ENCODE measurements around the gene MYO16.

Gene MYO16

GRCh38 chr13:109110159-109110558 lies 480.7 kb downstream of the MYO16 start:
- Histone ChIP-seq H3K4me2 (no peak overlapping the region), H3K9me3 (replicated peaks in 1 of 11) (no peaks in the 10 kb centered on the region), H3K9ac (no peak overlapping the region), H3K4me3 (no peak overlapping the region), H3K27ac (no peak overlapping the region), H3K36me3 (no peaks in the 10 kb centered on the region), H4K20me1 (no peaks in the 10 kb centered on the region), H3K27me3 (no peaks in the 10 kb centered on the region), H3K4me1 (peaks cover 6 to 12% (median 9%) of the 10 kb centered on the region in 10 experiments; a peak in 16 of 20 replicates)
- no peak for TF ChIP-seq Cebpa-rat (IDR thresholded peaks at IDR 0.05)

- Histone ChIP-seq H3K36me3 (no peaks in the 10 kb centered on the region), H3K4me1 (peaks cover 6 to 12% (median 9%) of the 10 kb centered on the region in 10 experiments; a peak in 16 of 20 replicates), H3K4me3 (no peak overlapping the region), H3K4me2 (no peak overlapping the region), H3K27me3 (no peaks in the 10 kb centered on the region), H3K9ac (no peak overlapping the region), H3K27ac (no peak overlapping the region), H3K9me3 (replicated peaks in 1 of 11) (no peaks in the 10 kb centered on the region), H4K20me1 (no peaks in the 10 kb centered on the region)
- TF ChIP-seq Cebpa-rat (IDR thresholded peaks at IDR 0.05), result no peak
These were observed 481.7 kb downstream of the MYO16 start for GRCh38 chr13:109111141-109111540.

GRCh38 chr13:109113427-109113826 lies 484.0 kb downstream of the MYO16 start:
- Histone ChIP-seq H3K36me3 (no peaks in the 10 kb centered on the region), H3K9me3 (replicated peaks in 1 of 11) (no peaks in the 10 kb centered on the region; a peak in 1 of 22 replicates), H3K27ac (no peak overlapping the region; a peak in 2 of 22 replicates), H3K4me3 (no peak overlapping the region), H3K9ac (no peak overlapping the region), H4K20me1 (no peaks in the 10 kb centered on the region), H3K4me2 (peak overlapping the region; percentile 22 to 59 (median 42); a peak in 19 of 22 replicates), H3K4me1 (peaks cover 6 to 12% (median 9%) of the 10 kb centered on the region in 10 experiments; a peak in 16 of 20 replicates), H3K27me3 (no peaks in the 10 kb centered on the region)
- no peak for TF ChIP-seq Cebpa-rat (IDR thresholded peaks at IDR 0.05)

- Histone ChIP-seq H3K27ac (no peak overlapping the region), H3K4me3 (no peak overlapping the region), H3K4me2 (peak overlapping the region in 1 of 11 experiments; percentile 59; a peak in 1 of 22 replicates), H3K4me1 (peaks cover 6 to 12% (median 9%) of the 10 kb centered on the region in 10 experiments; a peak in 16 of 20 replicates), H4K20me1 (no peaks in the 10 kb centered on the region), H3K27me3 (no peaks in the 10 kb centered on the region), H3K9me3 (replicated peaks in 1 of 11) (no peaks in the 10 kb centered on the region; a peak in 1 of 22 replicates), H3K9ac (no peak overlapping the region), H3K36me3 (no peaks in the 10 kb centered on the region)
- TF ChIP-seq Cebpa-rat (IDR thresholded peaks at IDR 0.05), result no peak
These were observed 484.8 kb downstream of the MYO16 start for GRCh38 chr13:109114162-109114561.

- H4K20me1 ChIP-seq, result no peaks in the 10 kb centered on the region
- H3K4me2 ChIP-seq, result no peak overlapping the region
- no peak overlapping the region for H3K4me3 ChIP-seq
- no peaks in the 10 kb centered on the region; a peak in 1 of 22 replicates for H3K9me3 ChIP-seq (replicated peaks in 1 of 11)
- H3K4me1 ChIP-seq, result peaks cover 6 to 12% (median 9%) of the 10 kb centered on the region in 10 experiments; a peak in 16 of 20 replicates
- no peak overlapping the region for H3K9ac ChIP-seq
- TF ChIP-seq Cebpa-rat (IDR thresholded peaks at IDR 0.05), result no peak
- no peak overlapping the region for H3K27ac ChIP-seq
- no peaks in the 10 kb centered on the region for H3K27me3 ChIP-seq
- no peaks in the 10 kb centered on the region for H3K36me3 ChIP-seq
These were observed 485.6 kb downstream of the MYO16 start for GRCh38 chr13:109114991-109115390.

- Histone ChIP-seq H3K4me2 (no peak overlapping the region), H3K9ac (no peak overlapping the region), H3K36me3 (no peaks in the 10 kb centered on the region), H4K20me1 (no peaks in the 10 kb centered on the region), H3K9me3 (replicated peaks in 1 of 11) (no peaks in the 10 kb centered on the region; a peak in 1 of 22 replicates), H3K27ac (no peak overlapping the region), H3K4me1 (peaks cover 2 to 4% (median 3%) of the 10 kb centered on the region in 10 experiments; a peak in 16 of 20 replicates), H3K27me3 (no peaks in the 10 kb centered on the region), H3K4me3 (no peak overlapping the region)
- no peak for TF ChIP-seq Cebpa-rat (IDR thresholded peaks at IDR 0.05)
These were observed 489.1 kb downstream of the MYO16 start for GRCh38 chr13:109118521-109118920.

DNA sequence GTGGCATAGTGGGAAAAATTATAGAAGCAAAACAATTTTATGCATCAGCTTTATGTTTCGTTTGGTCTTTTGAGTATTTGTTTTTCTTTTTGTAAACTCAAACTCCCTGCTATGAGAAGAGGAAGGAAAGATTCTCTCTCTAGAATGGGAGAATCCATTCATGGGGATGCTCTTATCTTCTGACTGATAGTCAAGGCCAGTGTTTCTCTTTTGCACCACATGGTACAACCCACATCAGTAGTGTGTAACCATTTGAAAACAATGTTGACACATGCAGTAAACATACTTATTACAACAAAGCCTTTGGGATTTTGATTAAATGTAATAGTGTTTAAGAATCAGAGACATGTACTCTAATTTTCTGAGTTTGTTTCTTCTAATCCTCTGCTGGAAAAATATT lies 490.5 kb downstream of the MYO16 start:
- H3K4me2 ChIP-seq, result no peak overlapping the region
- H3K36me3 ChIP-seq, result no peaks in the 10 kb centered on the region
- no peak overlapping the region for H3K9ac ChIP-seq
- no peaks in the 10 kb centered on the region for H3K4me1 ChIP-seq
- H3K4me3 ChIP-seq, result no peak overlapping the region
- no peaks in the 10 kb centered on the region for H4K20me1 ChIP-seq
- no peak overlapping the region for H3K27ac ChIP-seq
- TF ChIP-seq Cebpa-rat (IDR thresholded peaks at IDR 0.05), result no peak
- no peaks in the 10 kb centered on the region for H3K27me3 ChIP-seq
- H3K9me3 ChIP-seq (replicated peaks in 1 of 11), result no peaks in the 10 kb centered on the region; a peak in 1 of 22 replicates

DNA sequence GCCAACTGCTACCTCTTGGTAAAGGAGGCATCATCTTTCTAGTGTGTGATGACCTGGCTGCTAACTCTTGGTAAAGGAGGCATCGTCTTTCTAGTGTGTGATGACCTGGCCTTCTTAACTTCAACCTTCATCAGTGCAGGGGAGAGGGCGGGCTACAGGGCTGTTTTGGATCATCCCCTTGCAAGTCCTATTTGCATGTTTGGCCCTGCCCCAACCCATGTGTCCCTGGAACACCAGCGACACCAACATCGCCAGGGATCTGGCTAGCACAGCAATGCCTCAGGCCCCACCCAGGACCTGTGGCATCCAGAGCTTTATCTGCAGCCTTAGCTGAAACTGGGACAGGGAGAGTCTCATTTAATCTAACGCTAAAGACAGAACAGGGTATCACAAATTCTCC lies 492.4 kb downstream of the MYO16 start:
- H3K36me3 ChIP-seq, result no peaks in the 10 kb centered on the region
- no peak overlapping the region for H3K4me3 ChIP-seq
- H3K9me3 ChIP-seq (replicated peaks in 1 of 11), result peaks cover 0 to 2% (median 0%) of the 10 kb centered on the region in 11 experiments; a peak in 5 of 22 replicates
- no peak for TF ChIP-seq Cebpa-rat (IDR thresholded peaks at IDR 0.05)
- H3K27me3 ChIP-seq, result no peaks in the 10 kb centered on the region
- no peaks in the 10 kb centered on the region for H3K4me1 ChIP-seq
- H3K27ac ChIP-seq, result no peak overlapping the region
- H3K9ac ChIP-seq, result no peak overlapping the region
- no peaks in the 10 kb centered on the region for H4K20me1 ChIP-seq
- no peak overlapping the region for H3K4me2 ChIP-seq

DNA sequence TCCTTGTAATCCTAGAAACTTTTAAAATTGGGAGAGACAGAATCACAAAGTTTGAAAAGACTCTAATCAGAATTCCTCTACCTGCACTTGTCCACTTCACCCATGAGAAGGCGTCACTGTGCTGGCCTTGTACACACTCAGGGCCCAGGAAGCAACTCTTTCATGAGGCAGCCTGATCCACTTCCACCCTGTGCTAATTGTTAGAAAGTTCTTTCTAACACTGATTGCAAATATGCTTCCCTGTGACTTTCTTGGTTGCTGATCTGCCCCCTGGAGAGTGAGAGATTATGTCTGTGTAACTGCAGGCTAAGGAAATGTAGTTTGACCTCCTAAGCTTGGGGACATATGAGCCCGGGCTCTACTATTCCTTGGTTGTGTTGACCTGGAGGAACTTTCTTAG lies 494.6 kb downstream of the MYO16 start:
- Histone ChIP-seq H3K4me2 (no peak overlapping the region), H3K9me3 (replicated peaks in 1 of 11) (peaks cover 0 to 13% (median 6%) of the 10 kb centered on the region in 11 experiments; a peak in 12 of 22 replicates), H4K20me1 (no peaks in the 10 kb centered on the region), H3K36me3 (no peaks in the 10 kb centered on the region), H3K4me3 (no peak overlapping the region), H3K4me1 (peaks cover 0 to 5% (median 0%) of the 10 kb centered on the region in 10 experiments; a peak in 5 of 20 replicates), H3K27me3 (no peaks in the 10 kb centered on the region), H3K9ac (no peak overlapping the region), H3K27ac (no peak overlapping the region)
- TF ChIP-seq Cebpa-rat (IDR thresholded peaks at IDR 0.05), result no peak

GRCh38 chr13:109126178-109126577 lies 496.8 kb downstream of the MYO16 start:
- peaks cover 0 to 13% (median 6%) of the 10 kb centered on the region in 11 experiments; a peak in 12 of 22 replicates for H3K9me3 ChIP-seq (replicated peaks in 1 of 11)
- no peak overlapping the region for H3K27ac ChIP-seq
- H3K9ac ChIP-seq, result no peak overlapping the region
- H3K4me3 ChIP-seq, result no peak overlapping the region
- no peaks in the 10 kb centered on the region for H4K20me1 ChIP-seq
- H3K4me2 ChIP-seq, result no peak overlapping the region
- H3K4me1 ChIP-seq, result peaks cover 13 to 27% (median 21%) of the 10 kb centered on the region in 10 experiments
- H3K27me3 ChIP-seq, result no peaks in the 10 kb centered on the region
- TF ChIP-seq Cebpa-rat (IDR thresholded peaks at IDR 0.05), result no peak
- H3K36me3 ChIP-seq, result no peaks in the 10 kb centered on the region

All from BLaER1 treated with 17β-estradiol and CSF1 and Interleukin-3, amounts not matched to agents 10 nM and 100 nM (cell line).